ENCODE measurements around the gene TIMM23B. TPM values are rescaled to one million over a fixed set of nuclear protein-coding genes. Genes with fewer than 3 reads are reported as not detected.
"Not testable (repeated sequence)": the region's sequence is repeated elsewhere in the genome, so short reads cannot be mapped to it uniquely, and the experiment has no call there.

TIMM23B gene
- total and polyA plus RNA-seq, 7 experiments from 2014 or later = 11.8 to 34.0 (median 27.1) TPM

DNA sequence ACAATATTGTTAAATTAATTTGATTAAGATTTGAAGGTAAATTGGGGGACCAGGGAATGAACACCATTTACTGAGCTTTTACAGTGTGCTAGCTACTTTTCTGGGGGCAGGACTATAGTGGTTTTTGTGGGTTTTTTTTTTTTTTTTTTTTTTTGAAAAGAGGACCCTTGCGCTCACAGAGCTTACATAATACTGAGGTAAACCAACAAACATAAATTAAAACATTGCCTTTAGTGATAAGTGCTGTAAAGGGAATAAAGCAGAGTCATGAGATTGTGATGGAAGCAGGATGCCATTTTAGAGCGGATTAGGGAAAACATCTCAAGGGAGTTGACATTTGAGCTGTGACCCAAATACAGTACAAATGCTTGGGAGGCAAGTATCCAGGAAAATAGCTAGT is 1.8 kb downstream of the TIMM23B start:
- Mint-ChIP-seq H3K4me1 (peaks cover 10 to 50% (median 43%) of the 10 kb centered on the region in 7 donors), H3K27ac (peak overlapping the region in 2 of 9 donors; percentile 17 to 76), H3K4me3 (peak overlapping the region in 7 of 10 donors; percentile 19 to 99 (median 34))
- H3K4me3 ChIP-seq (ENCODE audit: low read length); H3K9me3 Mint-ChIP-seq; H3K9me3 ChIP-seq (ENCODE audit: control insufficient read depth in 2 of 3, low read length in 3 of 3); H3K27me3 ChIP-seq (ENCODE audit: control insufficient read depth in 2 of 2, insufficient read depth in 2 of 2, low read length in 2 of 2); H3K36me3 Mint-ChIP-seq; H3K27ac ChIP-seq (ENCODE audit: low read depth, low read length); ATAC-seq; DNase-seq; H3K36me3 ChIP-seq (ENCODE audit: control insufficient read depth in 2 of 3, insufficient read depth in 3 of 3, low read length in 3 of 3); CTCF ChIA-PET; H3K27me3 Mint-ChIP-seq; H3K4me1 ChIP-seq (ENCODE audit: control insufficient read depth in 2 of 2, insufficient read depth in 2 of 2, low read length in 2 of 2); POLR2A ChIA-PET: not testable (repeated sequence)
- intact Hi-C loops (cut with micrococcal nuclease) = loop anchor here in 1 of 2 donors (5.0 kb wide), 1 partner anchor 679 kb away; the partner anchor contains the start of gene SGMS1

DNA sequence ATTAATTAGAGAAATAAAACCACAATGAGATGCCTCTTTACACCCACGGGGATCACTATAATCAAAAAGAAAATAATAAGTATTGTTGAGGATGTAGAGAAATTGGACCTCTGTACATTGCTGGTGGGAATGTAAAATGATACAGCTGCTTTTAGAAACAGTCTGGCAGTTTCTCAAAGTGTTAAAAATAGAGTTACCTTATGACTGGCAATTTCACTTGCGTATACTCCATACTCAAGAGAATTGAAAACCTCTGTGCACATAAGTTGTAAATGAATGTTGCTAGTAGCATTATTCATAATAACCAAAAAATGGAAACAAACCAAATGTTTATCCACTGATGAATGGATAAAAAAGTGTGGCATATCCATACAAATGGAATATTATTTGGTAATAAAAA is 6.3 kb downstream of the TIMM23B start:
- POLR2A ChIA-PET; H3K36me3 ChIP-seq (ENCODE audit: control insufficient read depth in 2 of 3, insufficient read depth in 3 of 3, low read length in 3 of 3); H3K27ac Mint-ChIP-seq; H3K27ac ChIP-seq (ENCODE audit: low read depth, low read length); CTCF ChIA-PET; ATAC-seq; H3K27me3 Mint-ChIP-seq; H3K4me1 ChIP-seq (ENCODE audit: control insufficient read depth in 2 of 2, insufficient read depth in 2 of 2, low read length in 2 of 2); H3K9me3 ChIP-seq (ENCODE audit: control insufficient read depth in 2 of 3, low read length in 3 of 3); DNase-seq; H3K4me3 Mint-ChIP-seq; H3K4me3 ChIP-seq (ENCODE audit: low read length); H3K9me3 Mint-ChIP-seq; intact Hi-C loops (cut with micrococcal nuclease); H3K27me3 ChIP-seq (ENCODE audit: control insufficient read depth in 2 of 2, insufficient read depth in 2 of 2, low read length in 2 of 2): not testable (repeated sequence)
- H3K4me1 Mint-ChIP-seq = peaks cover 8 to 28% (median 11%) of the 10 kb centered on the region in 7 donors
- peaks cover 0 to 12% (median 6%) of the 10 kb centered on the region in 5 donors for H3K36me3 Mint-ChIP-seq

GRCh38 chr10:49948737-49949136 is 6.9 kb downstream of the TIMM23B start:
- H3K4me1 ChIP-seq (ENCODE audit: control insufficient read depth in 2 of 2, insufficient read depth in 2 of 2, low read length in 2 of 2); H3K27ac ChIP-seq (ENCODE audit: low read depth, low read length); ATAC-seq; CTCF ChIA-PET; H3K27me3 Mint-ChIP-seq; H3K9me3 ChIP-seq (ENCODE audit: control insufficient read depth in 2 of 3, low read length in 3 of 3); H3K36me3 ChIP-seq (ENCODE audit: control insufficient read depth in 2 of 3, insufficient read depth in 3 of 3, low read length in 3 of 3); H3K9me3 Mint-ChIP-seq; DNase-seq; H3K27ac Mint-ChIP-seq; H3K4me3 Mint-ChIP-seq; H3K27me3 ChIP-seq (ENCODE audit: control insufficient read depth in 2 of 2, insufficient read depth in 2 of 2, low read length in 2 of 2); POLR2A ChIA-PET; H3K4me3 ChIP-seq (ENCODE audit: low read length); intact Hi-C loops (cut with micrococcal nuclease): not testable (repeated sequence)
- Mint-ChIP-seq H3K4me1 (peaks cover 6 to 24% (median 9%) of the 10 kb centered on the region in 7 donors), H3K36me3 (peaks cover 0 to 11% (median 5%) of the 10 kb centered on the region in 5 donors)

DNA sequence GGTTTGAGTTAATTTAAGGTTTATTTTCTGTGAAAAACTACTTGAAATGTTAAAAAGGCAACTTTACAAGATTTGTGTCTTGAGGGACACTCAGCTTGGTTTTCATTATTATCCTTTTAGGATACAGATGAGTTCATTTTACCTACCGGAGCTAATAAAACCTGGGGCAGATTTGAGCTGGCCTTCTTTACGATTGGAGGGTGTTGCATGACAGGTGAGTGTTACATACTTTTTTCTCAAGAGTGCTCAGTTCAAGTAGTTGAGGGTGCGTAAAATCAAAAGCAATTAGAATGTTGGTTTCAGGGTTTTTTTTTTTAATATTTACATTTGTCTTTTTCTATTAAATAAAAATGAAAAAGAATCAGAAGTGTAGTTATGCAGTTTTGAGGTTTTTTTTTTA is 10.2 kb downstream of the TIMM23B start:
- H3K27ac ChIP-seq (ENCODE audit: low read depth, low read length); H3K36me3 ChIP-seq (ENCODE audit: control insufficient read depth in 2 of 3, insufficient read depth in 3 of 3, low read length in 3 of 3); H3K27ac Mint-ChIP-seq; H3K27me3 Mint-ChIP-seq; H3K9me3 Mint-ChIP-seq; intact Hi-C loops (cut with micrococcal nuclease); POLR2A ChIA-PET; H3K9me3 ChIP-seq (ENCODE audit: control insufficient read depth in 2 of 3, low read length in 3 of 3); H3K4me3 Mint-ChIP-seq; H3K36me3 Mint-ChIP-seq; ATAC-seq; DNase-seq; H3K4me1 ChIP-seq (ENCODE audit: control insufficient read depth in 2 of 2, insufficient read depth in 2 of 2, low read length in 2 of 2); CTCF ChIA-PET; H3K4me3 ChIP-seq (ENCODE audit: low read length); H3K27me3 ChIP-seq (ENCODE audit: control insufficient read depth in 2 of 2, insufficient read depth in 2 of 2, low read length in 2 of 2): not testable (repeated sequence)
- H3K4me1 Mint-ChIP-seq = peaks cover 0 to 14% (median 4%) of the 10 kb centered on the region in 7 donors

GRCh38 chr10:49953122-49953521 is 11.3 kb downstream of the TIMM23B start:
- H3K9me3 ChIP-seq (ENCODE audit: control insufficient read depth in 2 of 3, low read length in 3 of 3); H3K27ac ChIP-seq (ENCODE audit: low read depth, low read length); ATAC-seq; intact Hi-C loops (cut with micrococcal nuclease); H3K4me1 ChIP-seq (ENCODE audit: control insufficient read depth in 2 of 2, insufficient read depth in 2 of 2, low read length in 2 of 2); CTCF ChIA-PET; H3K36me3 ChIP-seq (ENCODE audit: control insufficient read depth in 2 of 3, insufficient read depth in 3 of 3, low read length in 3 of 3); DNase-seq; H3K27me3 ChIP-seq (ENCODE audit: control insufficient read depth in 2 of 2, insufficient read depth in 2 of 2, low read length in 2 of 2); H3K27me3 Mint-ChIP-seq; H3K4me3 Mint-ChIP-seq; H3K27ac Mint-ChIP-seq; H3K9me3 Mint-ChIP-seq; POLR2A ChIA-PET; H3K4me3 ChIP-seq (ENCODE audit: low read length): not testable (repeated sequence)
- peaks cover 3 to 11% (median 7%) of the 10 kb centered on the region in 5 donors for H3K36me3 Mint-ChIP-seq
- peaks cover 0 to 14% (median 4%) of the 10 kb centered on the region in 7 donors for H3K4me1 Mint-ChIP-seq

- H3K4me1 ChIP-seq (ENCODE audit: control insufficient read depth in 2 of 2, insufficient read depth in 2 of 2, low read length in 2 of 2); DNase-seq; H3K27me3 Mint-ChIP-seq; H3K9me3 Mint-ChIP-seq; CTCF ChIA-PET; H3K9me3 ChIP-seq (ENCODE audit: control insufficient read depth in 2 of 3, low read length in 3 of 3); H3K4me1 Mint-ChIP-seq; H3K36me3 ChIP-seq (ENCODE audit: control insufficient read depth in 2 of 3, insufficient read depth in 3 of 3, low read length in 3 of 3); H3K4me3 ChIP-seq (ENCODE audit: low read length); H3K27ac ChIP-seq (ENCODE audit: low read depth, low read length); H3K27ac Mint-ChIP-seq; ATAC-seq; H3K4me3 Mint-ChIP-seq; POLR2A ChIA-PET; intact Hi-C loops (cut with micrococcal nuclease); H3K27me3 ChIP-seq (ENCODE audit: control insufficient read depth in 2 of 2, insufficient read depth in 2 of 2, low read length in 2 of 2): not testable (repeated sequence)
- peaks cover 0 to 19% (median 2%) of the 10 kb centered on the region in 5 donors for H3K36me3 Mint-ChIP-seq
Observed at GRCh38 chr10:49970331-49970857, 28.5 kb downstream of the TIMM23B start.

GRCh38 chr10:49971466-49971865 is 29.6 kb downstream of the TIMM23B start:
- H3K4me3 ChIP-seq (ENCODE audit: low read length); intact Hi-C loops (cut with micrococcal nuclease); H3K9me3 Mint-ChIP-seq; H3K27me3 Mint-ChIP-seq; H3K27ac Mint-ChIP-seq; H3K27ac ChIP-seq (ENCODE audit: low read depth, low read length); H3K27me3 ChIP-seq (ENCODE audit: control insufficient read depth in 2 of 2, insufficient read depth in 2 of 2, low read length in 2 of 2); H3K4me1 Mint-ChIP-seq; H3K36me3 ChIP-seq (ENCODE audit: control insufficient read depth in 2 of 3, insufficient read depth in 3 of 3, low read length in 3 of 3); ATAC-seq; H3K4me1 ChIP-seq (ENCODE audit: control insufficient read depth in 2 of 2, insufficient read depth in 2 of 2, low read length in 2 of 2); POLR2A ChIA-PET; CTCF ChIA-PET; H3K4me3 Mint-ChIP-seq; DNase-seq; H3K9me3 ChIP-seq (ENCODE audit: control insufficient read depth in 2 of 3, low read length in 3 of 3): not testable (repeated sequence)
- H3K36me3 Mint-ChIP-seq = peaks cover 0 to 14% (median 0%) of the 10 kb centered on the region in 5 donors

Measured in naive thymus-derived CD4-positive, alpha-beta T cell (primary cell).